BE2C (cell line): ENCODE data around the gene PIP.

ENCODE experiments used
- DNase-seq: peaks from one replicate; pipeline ENCODE4 v3.0.0-alpha.2; 2020
- H3K27me3 ChIP-seq: fragments of 250-450 bp; sonication (Bioruptor Pico); 2 replicates; pipeline ENCODE4 v1.5.1; 2020; ENCODE audit warnings: mild to moderate bottlenecking
- H3K36me3 ChIP-seq: fragments of 250-450 bp; sonication (Bioruptor Pico); 2 replicates; pipeline ENCODE4 v1.5.1; 2020; ENCODE audit warnings: mild to moderate bottlenecking
- H3K4me1 ChIP-seq: fragments of 250-450 bp; sonication (Bioruptor Pico); 2 replicates; pipeline ENCODE4 v1.5.1; 2020
- H3K4me3 ChIP-seq: 2 replicates; pipeline ENCODE4 v1.5.1; 2011; ENCODE audit warnings: low read depth, low read length
- H3K9me3 ChIP-seq: fragments of 250-450 bp; sonication (Bioruptor Pico); 2 replicates; pipeline ENCODE4 v1.5.1; 2020
- CTCF ChIP-seq: IDR thresholded peaks from 2 replicates; pipeline ENCODE4 v1.5.1; 2012; ENCODE audit warnings: mild to moderate bottlenecking, low read depth, low read length

PIP gene

GRCh38 chr7:143188994-143189393 is 57.1 kb downstream of the PIP start:
- Histone ChIP-seq H3K4me1 (no peaks in the 10 kb centered on the region), H3K4me3 (no peak overlapping the region), H3K27me3 (no peaks in the 10 kb centered on the region), H3K36me3 (no peaks in the 10 kb centered on the region), H3K9me3 (no peaks in the 10 kb centered on the region)
- no peak for TF ChIP-seq CTCF
- DNase-seq, result no peak
